ENCODE measurements around the gene NEK6. TPM values are rescaled to one million over a fixed set of nuclear protein-coding genes. Genes with fewer than 3 reads are reported as not detected.
A peak's percentile ranks its signal among the peaks of the same experiment; 100 is the strongest.

NEK6 gene
- total and polyA plus RNA-seq, 4 donors = 19.0 to 86.2 (median 53.1) TPM

GRCh38 chr9:124214116-124214515, 43.6 kb upstream of the NEK6 start:
- H3K27me3 ChIP-seq (ENCODE audit: control insufficient read depth in 3 of 3, insufficient read depth in 3 of 3, low read length in 2 of 3) = no peaks in the 10 kb centered on the region
- no peaks in the 10 kb centered on the region for H3K9me3 ChIP-seq (ENCODE audit: control insufficient read depth in 4 of 4, insufficient read depth in 3 of 4, low read length in 3 of 4)
- no peak overlapping the region for H3K4me3 ChIP-seq
- H3K4me1 ChIP-seq (ENCODE audit: control insufficient read depth in 5 of 5, insufficient read depth in 5 of 5, low read length in 5 of 5) = peaks cover 0 to 25% (median 3%) of the 10 kb centered on the region in 5 donors
- TF ChIP-seq CTCF (IDR thresholded peaks at IDR 0.05; ENCODE audit: control extremely low read depth, extremely low read depth) = no peak
- no peak overlapping the region for H3K9ac ChIP-seq (ENCODE audit: insufficient read depth in 1 of 2, low read length in 2 of 2)
- ATAC-seq (ENCODE audit: insufficient read depth, low FRiP score) (no peak), DNase-seq (peak in 1 of 3 donors; percentile 48)
- H3K36me3 ChIP-seq (ENCODE audit: control insufficient read depth in 4 of 4, insufficient read depth in 4 of 4, low read length in 4 of 4) = no peaks in the 10 kb centered on the region
- H3K27ac ChIP-seq (ENCODE audit: low read depth in 1 of 2, low read length in 1 of 2) = no peak overlapping the region
- 38 to 41% methylated on average over 8 of the region's 8 CpGs for WGBS, 2 donors

- TF ChIP-seq CTCF (IDR thresholded peaks at IDR 0.05; ENCODE audit: control extremely low read depth, extremely low read depth) = no peak
- no peaks in the 10 kb centered on the region for H3K36me3 ChIP-seq (ENCODE audit: control insufficient read depth in 4 of 4, insufficient read depth in 4 of 4, low read length in 4 of 4)
- DNase-seq (no peak), ATAC-seq (ENCODE audit: insufficient read depth, low FRiP score) (no peak)
- H3K9ac ChIP-seq (ENCODE audit: insufficient read depth in 1 of 2, low read length in 2 of 2) = no peak overlapping the region
- no peak overlapping the region for H3K27ac ChIP-seq (ENCODE audit: low read depth in 1 of 2, low read length in 1 of 2)
- no peak overlapping the region for H3K4me3 ChIP-seq
- H3K4me1 ChIP-seq (ENCODE audit: control insufficient read depth in 5 of 5, insufficient read depth in 5 of 5, low read length in 5 of 5) = peaks cover 0 to 26% (median 3%) of the 10 kb centered on the region in 5 donors
- 68 to 70% methylated on average over 11 of the region's 11 CpGs for WGBS, 2 donors
- H3K27me3 ChIP-seq (ENCODE audit: control insufficient read depth in 3 of 3, insufficient read depth in 3 of 3, low read length in 2 of 3) = no peaks in the 10 kb centered on the region
- H3K9me3 ChIP-seq (ENCODE audit: control insufficient read depth in 4 of 4, insufficient read depth in 3 of 4, low read length in 3 of 4) = no peaks in the 10 kb centered on the region
Measured at GRCh38 chr9:124214596-124215367, 43.0 kb upstream of the NEK6 start.

DNA sequence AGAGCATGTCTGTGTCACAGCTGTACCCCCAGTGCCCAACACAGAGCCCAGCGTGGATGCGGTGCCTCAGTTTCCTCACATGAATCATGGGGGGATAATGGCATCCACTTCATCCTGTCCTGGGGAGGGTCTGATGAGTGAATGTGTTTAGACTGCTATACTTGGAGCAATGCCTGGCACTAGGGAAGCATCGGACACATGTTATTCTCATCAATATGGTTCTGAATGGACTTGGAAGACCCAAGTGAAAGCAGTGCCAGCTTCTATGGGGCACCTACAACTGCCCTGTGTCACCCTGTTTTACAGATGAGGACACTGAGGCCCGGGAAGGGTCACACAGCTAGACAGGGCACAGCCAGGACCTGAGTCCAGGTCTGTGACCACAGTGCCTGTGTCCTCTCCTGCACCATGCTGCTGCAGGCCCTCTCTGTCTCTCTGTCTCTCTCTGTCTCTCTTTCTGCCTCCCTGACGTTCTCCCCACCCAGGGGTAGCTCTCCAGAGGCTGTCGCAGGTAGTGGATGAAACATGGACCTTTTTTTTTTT, 42.3 kb upstream of the NEK6 start:
- DNase-seq (no peak), ATAC-seq (ENCODE audit: insufficient read depth, low FRiP score) (no peak)
- peaks cover 0 to 27% (median 5%) of the 10 kb centered on the region in 5 donors for H3K4me1 ChIP-seq (ENCODE audit: control insufficient read depth in 5 of 5, insufficient read depth in 5 of 5, low read length in 5 of 5)
- H3K27ac ChIP-seq (ENCODE audit: low read depth in 1 of 2, low read length in 1 of 2) = no peak overlapping the region
- no peaks in the 10 kb centered on the region for H3K9me3 ChIP-seq (ENCODE audit: control insufficient read depth in 4 of 4, insufficient read depth in 3 of 4, low read length in 3 of 4)
- no peaks in the 10 kb centered on the region for H3K27me3 ChIP-seq (ENCODE audit: control insufficient read depth in 3 of 3, insufficient read depth in 3 of 3, low read length in 2 of 3)
- WGBS, 2 donors = 86 to 88% methylated on average over 6 of the region's 6 CpGs
- TF ChIP-seq CTCF (IDR thresholded peaks at IDR 0.05; ENCODE audit: control extremely low read depth, extremely low read depth) = no peak
- no peak overlapping the region for H3K9ac ChIP-seq (ENCODE audit: insufficient read depth in 1 of 2, low read length in 2 of 2)
- H3K4me3 ChIP-seq = no peak overlapping the region
- H3K36me3 ChIP-seq (ENCODE audit: control insufficient read depth in 4 of 4, insufficient read depth in 4 of 4, low read length in 4 of 4) = no peaks in the 10 kb centered on the region
